GM12878 (cell line): ENCODE results near the gene LRRC37B.
"Not testable (repeated sequence)": the region's sequence is repeated elsewhere in the genome, so short reads cannot be mapped to it uniquely, and the experiment has no call there.

Experiments used
- ATF7 ChIP-seq: fragments of 450-650 bp; IDR thresholded peaks from 2 replicates; pipeline ENCODE4 v1.6.1; 2016; ENCODE audit warnings: low read depth, mild to moderate bottlenecking
- CHD1 ChIP-seq: IDR thresholded peaks from 2 replicates; pipeline ENCODE4 v1.6.1; 2012; ENCODE audit warnings: low read depth, low read length, improper control_type of control experiment
- CREM ChIP-seq: IDR thresholded peaks from 2 replicates; pipeline ENCODE4 v1.6.1; 2014; ENCODE audit warnings: antibody characterized with exemption, low read depth
- EZH2 ChIP-seq: IDR thresholded peaks from 2 replicates; pipeline ENCODE4 v1.6.1; 2012; ENCODE audit warnings: low read depth, mild to moderate bottlenecking, control low read depth, inconsistent platforms, low read length, borderline replicate concordance; ENCODE audit not compliant: control insufficient read depth
- JUND ChIP-seq: IDR thresholded peaks from 2 replicates; pipeline ENCODE4 v1.6.1; 2012; ENCODE audit warnings: low read depth, mild to moderate bottlenecking, low read length, improper control_type of control experiment, moderate library complexity
- MEF2A ChIP-seq: IDR thresholded peaks from 2 replicates; pipeline ENCODE4 v1.6.1; 2011; ENCODE audit warnings: low read depth, mild to moderate bottlenecking, low read length, moderate library complexity; ENCODE audit not compliant: insufficient read depth
- MTA2 ChIP-seq: fragments of 450-650 bp; IDR thresholded peaks from 2 replicates; pipeline ENCODE4 v1.6.1; 2016; ENCODE audit warnings: low read depth, mild to moderate bottlenecking, moderate library complexity
- NFIC ChIP-seq: IDR thresholded peaks from 2 replicates; pipeline ENCODE4 v1.6.1; 2012; ENCODE audit warnings: low read depth, mild to moderate bottlenecking, inconsistent platforms, low read length, moderate library complexity
- RAD51 ChIP-seq: fragments of 450-650 bp; IDR thresholded peaks from 2 replicates; pipeline ENCODE4 v1.6.1; 2016; ENCODE audit warnings: moderate library complexity, mild to moderate bottlenecking, inconsistent platforms
- YY1 ChIP-seq: IDR thresholded peaks from 2 replicates; pipeline ENCODE4 v1.6.1; 2011; ENCODE audit warnings: low read depth, mild to moderate bottlenecking, low read length
- ZNF622 ChIP-seq: fragments of 450-650 bp; IDR thresholded peaks from 2 replicates; pipeline ENCODE4 v1.6.1; 2017; ENCODE audit warnings: mild to moderate bottlenecking, inconsistent platforms
- TF ChIP-seq, protein P1 (sequence below), 3 experiments: IDR thresholded peaks in 2 of 3; conservative IDR thresholded peaks in 1 of 3; 2 replicates each; pipeline ENCODE4 v1.5.1; 2011; ENCODE audit warnings: low read depth in 3 of 3, low read length in 3 of 3, mild to moderate bottlenecking in 3 of 3, control low read depth in 2 of 3, moderate library complexity in 2 of 3, inconsistent platforms in 1 of 3, mixed read lengths in 1 of 3; ENCODE audit not compliant: control insufficient read depth in 2 of 3, insufficient read depth in 1 of 3; ENCODE audit errors: extremely low read depth in 1 of 3

GRCh38 chr17:32055425-32055824, 48.2 kb downstream of the LRRC37B start:
- TF ChIP-seq, protein P1, sequence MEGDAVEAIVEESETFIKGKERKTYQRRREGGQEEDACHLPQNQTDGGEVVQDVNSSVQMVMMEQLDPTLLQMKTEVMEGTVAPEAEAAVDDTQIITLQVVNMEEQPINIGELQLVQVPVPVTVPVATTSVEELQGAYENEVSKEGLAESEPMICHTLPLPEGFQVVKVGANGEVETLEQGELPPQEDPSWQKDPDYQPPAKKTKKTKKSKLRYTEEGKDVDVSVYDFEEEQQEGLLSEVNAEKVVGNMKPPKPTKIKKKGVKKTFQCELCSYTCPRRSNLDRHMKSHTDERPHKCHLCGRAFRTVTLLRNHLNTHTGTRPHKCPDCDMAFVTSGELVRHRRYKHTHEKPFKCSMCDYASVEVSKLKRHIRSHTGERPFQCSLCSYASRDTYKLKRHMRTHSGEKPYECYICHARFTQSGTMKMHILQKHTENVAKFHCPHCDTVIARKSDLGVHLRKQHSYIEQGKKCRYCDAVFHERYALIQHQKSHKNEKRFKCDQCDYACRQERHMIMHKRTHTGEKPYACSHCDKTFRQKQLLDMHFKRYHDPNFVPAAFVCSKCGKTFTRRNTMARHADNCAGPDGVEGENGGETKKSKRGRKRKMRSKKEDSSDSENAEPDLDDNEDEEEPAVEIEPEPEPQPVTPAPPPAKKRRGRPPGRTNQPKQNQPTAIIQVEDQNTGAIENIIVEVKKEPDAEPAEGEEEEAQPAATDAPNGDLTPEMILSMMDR (IDR thresholded peaks at IDR 0.05 in 2 of 3, conservative IDR thresholded peaks at IDR 0.05 in 1 of 3; ENCODE audit: control insufficient read depth in 2 of 3, extremely low read depth in 1 of 3, insufficient read depth in 1 of 3, low read depth in 3 of 3, low read length in 3 of 3) = not testable (repeated sequence)
- not testable (repeated sequence) for TF ChIP-seq JUND, CREM, NFIC, CHD1, MTA2, EZH2, RAD51, ZNF622, MEF2A, YY1, ATF7
